Cardiac septum (tissue), 1 donor: Measurements from ENCODE around the gene PARP8. TPM values are rescaled to one million over a fixed set of nuclear protein-coding genes. Genes with fewer than 3 reads are reported as not detected.

Source experiments
- DNase-seq: peaks from one replicate; pipeline ENCODE4 v3.0.0-alpha.2; 2020; ENCODE audit warnings: low spot score
- intact Hi-C: fragments of 100-400 bp; cut with DNase I; formaldehyde crosslinking; loops from one replicate; pipeline ENCODE4 v1.14.0; 2022
- total RNA-seq: library from RNA; stranded (reverse); fragmentation: NEBNext Ultra II Directional; extraction: Animal tissue kit (Norgen Biotek cat#: 25700); gene quantifications from one replicate; pipeline ENCODE4 v1.2.1, GENCODE V29; 2021
- donor health status: DM: no; HTN: no; CAD: no.

PARP8 gene
- total RNA-seq, 1 donor from 2014 or later = 5.5 TPM

GRCh38 chr5:50878470-50878869 lies 212.0 kb downstream of the PARP8 start:
- intact Hi-C loops = no loop called here
- DNase-seq = no peak

DNA sequence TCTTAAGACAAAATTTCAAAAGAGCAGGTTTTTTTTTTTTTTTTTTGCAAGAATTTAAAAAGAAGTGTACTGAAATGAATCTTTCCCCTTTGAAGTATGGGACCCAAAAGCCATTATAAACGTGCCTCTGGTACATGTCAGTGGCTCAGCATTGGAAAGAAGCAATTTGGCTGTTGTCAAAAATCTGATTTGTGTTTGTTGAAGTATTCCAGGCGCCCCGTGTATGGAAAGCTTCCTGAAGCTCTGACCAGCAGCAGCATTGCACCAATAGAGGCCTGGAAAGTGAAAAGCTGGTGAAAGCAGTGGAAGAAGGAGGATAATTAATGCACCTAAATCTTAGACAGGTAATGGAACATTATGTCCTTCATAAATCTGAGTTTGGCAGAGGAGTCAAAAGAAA lies 215.0 kb downstream of the PARP8 start:
- DNase-seq = no peak
- intact Hi-C loops = no loop called here

DNA sequence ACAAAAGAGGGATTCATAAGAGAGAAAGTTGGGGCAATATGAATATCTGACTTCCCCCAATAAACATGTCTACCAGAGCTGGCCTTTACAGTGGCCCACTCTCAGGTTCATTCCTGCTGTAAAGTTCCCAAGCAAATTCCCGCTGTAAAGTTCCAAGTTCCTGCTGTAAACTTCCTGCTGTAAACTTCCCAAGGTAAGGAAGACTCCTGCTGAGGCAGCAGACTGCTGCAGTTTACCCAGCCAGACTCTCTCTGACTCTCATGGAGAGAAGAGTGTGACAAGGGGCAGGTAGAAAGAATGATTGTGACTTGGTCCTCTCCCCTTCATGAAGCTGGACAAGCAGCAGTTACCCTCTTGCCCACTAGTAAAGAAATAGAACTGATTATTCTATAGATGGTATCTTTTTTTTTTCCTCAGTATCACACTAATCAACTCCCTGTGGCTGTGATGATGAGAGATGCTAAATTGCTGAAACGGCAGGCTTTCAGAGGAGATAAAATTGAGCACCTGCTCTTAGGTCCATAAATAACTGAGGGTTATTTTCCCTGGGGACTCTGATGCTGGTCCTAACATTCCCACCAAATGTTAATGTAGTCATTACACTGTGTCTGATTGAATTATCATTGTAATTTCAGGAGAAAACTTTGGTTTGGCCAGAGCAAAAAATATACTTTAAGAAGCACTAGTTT lies 220.4 kb downstream of the PARP8 start:
- intact Hi-C loops = no loop called here
- no peak for DNase-seq

- intact Hi-C loops = no loop called here
These were observed 221.6 kb downstream of the PARP8 start for GRCh38 chr5:50887889-50888633.

DNA sequence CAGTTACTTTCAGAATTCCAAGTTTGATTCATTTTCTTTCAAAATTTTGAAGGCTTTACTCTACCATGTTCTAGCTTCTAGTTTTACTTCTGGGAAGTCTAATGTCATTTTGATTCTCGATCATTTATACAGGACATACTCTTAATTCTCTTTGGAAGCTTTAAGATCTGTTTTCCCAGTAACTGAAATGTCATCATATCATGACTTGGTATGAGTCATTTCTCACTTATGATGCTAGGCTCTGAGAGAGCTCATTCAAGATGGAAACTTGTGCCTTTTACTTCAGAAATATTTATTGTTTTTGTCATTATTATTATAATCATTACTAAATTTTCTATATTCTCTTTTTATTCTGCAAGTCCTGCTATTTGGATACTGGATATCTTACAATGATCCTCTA lies 222.3 kb downstream of the PARP8 start:
- no peak for DNase-seq
- intact Hi-C loops = no loop called here

More at GRCh38 chr5:50887889-50888633, 221.6 kb downstream of the PARP8 start:
- no peak for DNase-seq

GRCh38 chr5:50889790-50890189 lies 223.4 kb downstream of the PARP8 start:
- intact Hi-C loops = no loop called here
- DNase-seq = no peak

Other genes with a start within 250 kb of the PARP8 start
- gene EMB, start 225.3 kb upstream of the PARP8 start, total RNA-seq = 7.8 TPM